GM19238 (cell line): Measurements from ENCODE around the gene KRTAP5-10.
"Not testable (repeated sequence)": the region's sequence is repeated elsewhere in the genome, so short reads cannot be mapped to it uniquely, and the experiment has no call there.

Experiments
- DNase-seq: peaks from one replicate; pipeline ENCODE4 v3.0.0; 2011; ENCODE audit warnings: low spot score; ENCODE audit not compliant: insufficient read length

Gene KRTAP5-10

DNA sequence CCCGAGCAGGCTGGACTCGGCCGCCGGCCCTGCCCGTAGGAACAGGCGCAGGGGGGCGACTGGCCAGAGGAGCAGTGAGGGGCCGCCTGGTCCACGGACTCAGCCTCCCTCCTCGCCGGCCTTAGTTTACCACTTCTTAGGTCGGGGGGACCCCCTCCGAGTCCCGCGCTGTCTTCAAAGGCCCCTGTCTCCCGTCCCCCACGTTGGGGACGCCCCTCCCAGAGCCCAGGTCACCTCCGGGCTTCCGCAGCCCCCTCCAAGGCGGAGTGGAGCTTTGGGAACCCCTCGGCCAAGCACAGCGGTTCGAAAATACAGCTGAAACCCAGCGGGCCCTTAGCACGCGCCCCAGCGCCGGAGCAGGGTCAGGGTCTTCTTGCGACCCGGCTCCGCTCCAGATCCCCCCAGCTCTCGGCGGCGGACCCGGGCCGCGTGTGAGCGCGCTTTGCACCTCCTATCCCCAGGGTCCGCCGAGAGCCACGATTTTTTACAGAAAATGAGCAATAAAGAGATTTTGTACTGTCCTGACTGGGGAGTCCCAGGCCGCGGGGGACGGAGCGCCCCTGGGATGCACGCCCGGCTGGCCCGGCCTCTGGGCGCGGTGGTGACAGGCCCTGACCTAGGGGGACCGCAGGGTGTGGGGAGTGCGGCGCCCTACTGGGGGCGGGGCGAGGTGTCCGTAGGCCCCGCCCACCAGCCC lies 42.3 kb downstream of the KRTAP5-10 start:
- DNase-seq, result not testable (repeated sequence)

DNA sequence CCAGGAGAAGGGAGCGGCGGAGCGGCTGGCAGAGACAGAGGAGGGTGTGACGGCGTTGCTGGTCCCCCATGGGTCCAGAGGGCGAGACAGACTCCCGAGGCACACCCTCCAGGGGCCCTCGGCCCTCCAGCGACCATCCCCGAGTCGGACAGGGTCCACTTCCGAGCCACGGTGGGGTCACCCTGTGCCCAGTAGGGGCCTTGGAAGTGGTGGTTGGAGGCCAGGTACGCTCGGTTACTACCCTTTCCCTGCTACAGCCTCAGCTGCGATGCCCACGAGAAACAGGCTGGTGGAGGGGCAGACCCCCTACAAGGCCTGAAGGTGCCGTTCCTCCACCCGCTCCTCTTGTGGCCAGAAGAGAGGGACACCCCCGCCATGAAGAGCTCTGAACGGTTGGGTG lies 42.9 kb downstream of the KRTAP5-10 start:
- DNase-seq, result not testable (repeated sequence)

DNA sequence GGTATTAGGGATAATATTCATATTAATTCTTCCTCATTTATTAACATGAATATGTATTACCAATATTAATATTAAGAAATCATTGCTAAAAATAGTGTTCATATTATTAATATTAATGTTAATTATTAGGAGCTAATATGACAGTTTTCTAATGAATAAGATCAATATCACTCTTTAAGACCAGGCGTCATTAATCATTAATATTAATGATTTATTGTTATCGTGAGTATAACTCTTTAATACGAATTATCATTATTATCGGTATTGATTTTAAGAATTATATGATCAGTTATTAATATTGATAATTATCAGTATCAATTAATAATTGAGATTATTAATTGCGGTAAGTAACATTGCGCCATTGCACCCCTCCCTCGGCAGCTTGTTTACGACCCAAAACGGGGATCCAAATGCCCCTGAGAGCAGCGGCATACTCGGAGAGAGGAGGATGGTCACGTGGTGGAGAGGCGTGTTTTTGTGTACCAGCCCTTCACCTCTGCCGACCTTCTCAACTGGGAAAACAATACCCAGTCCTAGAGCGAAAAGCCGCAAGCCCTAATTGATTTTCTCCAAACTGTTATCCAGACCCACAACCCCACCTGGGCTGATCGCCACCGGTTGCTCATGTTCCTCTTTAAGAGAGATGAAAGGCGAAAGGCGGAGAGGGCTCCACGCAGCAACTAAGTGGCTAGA lies 46.0 kb downstream of the KRTAP5-10 start:
- DNase-seq, result not testable (repeated sequence)

DNA sequence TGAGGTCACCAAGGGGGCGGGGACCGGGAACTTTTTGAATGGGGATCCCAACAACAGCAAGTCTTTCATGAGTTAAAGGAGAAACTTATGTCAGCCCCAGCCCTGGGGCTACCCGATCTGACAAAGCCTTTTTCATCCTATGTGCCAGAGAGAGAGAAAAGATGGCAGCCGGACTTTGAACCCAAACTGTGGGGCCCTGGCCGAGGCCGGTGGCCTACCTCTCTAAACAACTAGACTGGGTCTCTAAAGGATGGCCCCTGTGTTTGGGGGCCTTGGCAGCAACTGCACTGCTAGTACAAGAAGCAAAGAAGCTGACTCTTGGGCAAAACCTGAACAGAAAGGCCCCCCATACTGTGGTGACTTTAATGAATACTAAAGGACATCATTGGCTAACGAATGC lies 48.6 kb downstream of the KRTAP5-10 start:
- not testable (repeated sequence) for DNase-seq

DNA sequence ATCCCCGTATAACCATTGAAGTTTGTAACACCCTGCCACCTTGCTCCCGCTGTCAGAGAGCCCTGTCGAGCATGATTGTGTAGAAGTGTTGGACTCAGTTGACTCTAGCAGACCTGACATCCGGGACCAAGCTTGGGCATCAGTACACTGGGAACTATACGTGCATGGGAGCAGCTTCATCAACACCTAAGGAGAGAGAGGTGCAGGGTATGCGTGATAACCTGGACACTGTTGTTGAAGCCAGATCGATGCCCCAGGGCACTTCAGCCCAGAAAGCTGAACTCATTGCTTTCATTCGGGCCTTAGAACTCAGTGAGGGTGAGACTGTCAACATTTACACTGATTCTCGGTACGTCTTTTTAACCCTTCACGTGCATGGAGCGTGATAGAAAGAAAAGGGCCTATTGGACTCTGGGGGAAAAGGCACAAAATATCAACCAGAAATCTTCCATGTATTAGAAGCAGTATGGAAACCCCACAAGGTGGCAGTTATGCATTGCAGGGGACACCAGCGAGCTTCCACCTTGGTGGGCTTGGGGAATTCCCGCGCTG lies 49.1 kb downstream of the KRTAP5-10 start:
- not testable (repeated sequence) for DNase-seq

DNA sequence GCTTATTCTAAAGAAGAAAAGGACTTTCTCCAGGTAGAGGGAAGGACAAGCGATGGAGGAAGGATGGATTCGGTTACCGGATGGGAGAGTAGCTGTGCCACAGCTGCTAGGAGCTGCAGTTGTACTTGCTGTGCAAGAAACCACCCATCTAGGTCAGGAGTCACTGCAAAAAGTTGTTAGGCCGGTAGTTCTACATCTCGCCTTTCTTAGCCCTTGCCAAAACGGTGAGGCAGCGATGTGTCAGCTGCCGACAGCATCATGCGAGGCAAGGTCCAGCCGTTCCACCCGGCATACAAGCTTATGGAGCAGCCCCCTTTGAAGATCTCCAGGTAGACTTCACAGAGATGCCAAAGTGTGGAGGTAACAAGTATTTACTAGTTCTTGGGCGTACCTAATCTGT lies 49.6 kb downstream of the KRTAP5-10 start:
- DNase-seq, result not testable (repeated sequence)
